Non-pigmented ciliary epithelial cell (primary cell): ENCODE data around the gene TMPRSS15.
"Not testable (repeated sequence)": the region's sequence is repeated elsewhere in the genome, so short reads cannot be mapped to it uniquely, and the experiment has no call there.

ENCODE experiments used
- DNase-seq: peaks from one replicate; pipeline ENCODE4 v3.0.0-alpha.2; 2010; ENCODE audit warnings: low read depth

The TMPRSS15 gene

GRCh38 chr21:18403735-18404450 is at the start of gene TMPRSS15:
Gene TMPRSS15 (minus strand): TSS chr21:18403785. CDS start chr21:18403622, 163 bp downstream.
- DNase-seq = no peak

GRCh38 chr21:18451670-18452069 is 48.1 kb upstream of the TMPRSS15 start:
- DNase-seq = no peak

GRCh38 chr21:18449605-18450550 is 46.3 kb upstream of the TMPRSS15 start:
- no peak for DNase-seq

DNA sequence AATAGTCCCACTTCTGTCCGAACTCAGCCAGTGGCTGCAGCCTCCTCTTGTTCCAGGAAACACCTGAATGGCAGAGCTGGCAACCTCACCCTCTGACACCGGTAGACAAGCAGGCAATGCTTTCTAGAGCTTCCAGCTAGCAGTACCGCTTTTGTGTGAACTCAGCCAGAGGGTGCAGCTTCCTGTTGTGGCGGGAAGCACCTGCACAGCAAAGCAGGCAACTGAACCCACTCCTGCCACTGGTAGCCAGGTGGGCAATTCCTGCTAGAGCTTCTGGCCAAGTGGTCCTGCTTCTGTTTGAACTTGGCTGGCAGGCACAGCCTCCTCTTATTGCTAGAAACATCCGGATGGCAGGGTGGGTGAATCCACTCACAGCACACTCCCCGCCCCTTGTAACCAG is 40.1 kb upstream of the TMPRSS15 start:
- no peak for DNase-seq

DNA sequence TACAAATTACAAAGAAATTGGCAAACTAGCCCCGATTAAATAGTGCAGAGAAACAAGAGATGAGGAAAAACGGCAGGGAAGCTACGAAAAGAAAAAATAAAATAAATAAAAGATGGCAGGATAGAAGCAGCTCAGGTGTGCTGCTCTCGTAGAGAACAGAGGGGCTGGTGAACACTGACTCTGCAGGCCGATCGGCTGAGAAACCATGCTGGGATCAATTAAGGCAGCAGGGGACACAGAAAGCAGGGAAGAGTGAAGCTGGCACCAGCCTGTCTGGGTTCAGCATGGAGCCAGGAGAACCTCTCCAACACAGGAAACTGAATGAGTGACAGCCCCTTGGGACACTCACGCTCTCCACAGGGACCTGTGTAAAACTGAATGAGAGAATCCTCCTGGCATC is 39.5 kb upstream of the TMPRSS15 start:
- no peak for DNase-seq

GRCh38 chr21:18430341-18430740 is 26.8 kb upstream of the TMPRSS15 start:
- no peak for DNase-seq

DNA sequence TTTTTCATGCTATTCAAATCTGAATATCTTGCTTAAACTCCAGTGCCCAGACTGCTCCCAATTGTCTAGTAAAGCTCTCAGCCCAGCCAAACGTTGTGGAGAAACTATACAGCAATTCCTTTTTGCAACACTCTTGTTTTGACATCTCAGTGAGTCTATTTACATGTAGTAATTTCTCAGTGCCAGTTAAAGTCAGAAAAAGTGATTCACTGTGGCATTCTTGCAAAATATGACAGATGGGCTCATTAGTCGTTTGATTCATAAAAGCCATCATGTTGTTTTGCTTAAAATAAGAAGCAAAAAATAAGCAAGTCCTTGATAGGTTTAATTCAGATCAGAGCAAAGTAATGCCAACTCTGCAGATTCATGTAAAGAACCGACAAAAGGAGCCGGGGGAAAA is 20.7 kb upstream of the TMPRSS15 start:
- no peak for DNase-seq

GRCh38 chr21:18417141-18417790 is 13.7 kb upstream of the TMPRSS15 start:
- no peak for DNase-seq

- no peak for DNase-seq
Observed at GRCh38 chr21:18411565-18411964, 8.0 kb upstream of the TMPRSS15 start.

GRCh38 chr21:18409579-18409978 is 6.0 kb upstream of the TMPRSS15 start:
- DNase-seq = no peak

GRCh38 chr21:18398843-18399242 is 4.7 kb downstream of the TMPRSS15 start:
- DNase-seq = no peak

- DNase-seq = no peak
Observed at GRCh38 chr21:18387994-18388393, 15.6 kb downstream of the TMPRSS15 start.

GRCh38 chr21:18384771-18385170 is 18.8 kb downstream of the TMPRSS15 start:
- no peak for DNase-seq

DNA sequence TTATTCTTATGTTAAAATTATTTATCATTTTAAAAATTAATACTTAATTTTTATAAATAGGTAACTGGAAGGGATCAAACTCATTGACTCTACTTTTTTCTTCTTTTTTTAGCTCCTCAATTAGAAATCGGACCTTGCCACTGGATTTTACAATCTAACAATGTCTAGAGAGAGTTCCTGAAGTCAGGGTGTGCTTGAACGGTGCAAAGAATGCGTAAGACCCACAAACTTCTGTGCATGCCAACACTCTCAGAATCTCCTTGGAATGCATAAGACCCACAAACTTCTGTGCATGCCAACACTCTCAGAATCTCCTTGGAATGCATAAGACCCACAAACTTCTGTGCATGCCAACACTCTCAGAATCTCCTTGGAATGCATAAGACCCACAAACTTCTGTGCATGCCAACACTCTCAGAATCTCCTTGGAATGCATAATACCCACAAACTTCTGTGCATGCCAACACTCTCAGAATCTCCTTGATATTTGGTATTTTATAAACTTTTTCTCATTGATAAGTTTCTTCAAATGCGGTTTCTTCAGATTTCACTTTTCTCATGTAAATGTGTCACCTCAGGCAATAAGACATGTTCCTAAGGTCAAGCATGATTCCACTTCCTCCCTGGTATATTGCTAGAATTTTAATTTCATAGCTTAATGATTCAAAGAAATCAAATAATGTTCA is 20.5 kb downstream of the TMPRSS15 start:
- DNase-seq = not testable (repeated sequence)

DNA sequence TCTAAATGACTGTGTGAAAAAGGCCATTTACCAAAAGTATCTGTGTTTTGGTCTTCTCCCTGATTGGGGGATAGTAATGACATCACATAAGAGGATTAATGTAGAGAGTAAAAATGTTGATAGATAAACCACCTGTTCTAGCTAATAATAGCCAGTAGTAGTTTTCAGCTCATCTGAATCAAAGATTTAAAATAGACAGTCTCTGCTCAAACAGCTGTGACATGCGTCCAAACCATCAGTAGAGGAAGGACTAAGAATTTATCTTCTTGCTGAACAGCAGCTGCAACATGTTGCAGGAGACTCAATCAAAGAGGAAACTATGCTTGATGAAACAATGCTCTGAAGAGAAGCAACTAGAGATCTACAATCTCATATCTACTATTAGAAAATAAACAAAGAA is 21.4 kb downstream of the TMPRSS15 start:
- DNase-seq = no peak

GRCh38 chr21:18373606-18374005 is 30.0 kb downstream of the TMPRSS15 start:
- DNase-seq = no peak

DNA sequence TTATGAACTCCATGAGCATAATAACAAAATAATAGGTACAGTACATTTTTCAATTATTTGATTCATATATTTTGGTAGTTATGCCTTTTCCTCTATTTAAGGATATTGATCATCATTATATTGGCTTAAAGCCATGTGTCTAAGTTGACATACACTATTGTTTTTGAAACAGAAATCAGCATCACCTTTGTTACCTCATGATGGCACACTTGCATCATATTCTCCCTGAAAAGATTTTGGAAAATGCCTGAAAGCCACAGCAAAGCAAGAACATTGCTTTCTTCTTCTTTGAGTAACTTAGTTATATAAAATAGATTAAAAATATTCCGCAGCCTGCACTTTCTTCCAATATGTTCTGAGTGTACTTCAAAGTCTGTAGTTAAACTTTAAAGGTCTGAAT is 33.3 kb downstream of the TMPRSS15 start:
- DNase-seq = no peak

DNA sequence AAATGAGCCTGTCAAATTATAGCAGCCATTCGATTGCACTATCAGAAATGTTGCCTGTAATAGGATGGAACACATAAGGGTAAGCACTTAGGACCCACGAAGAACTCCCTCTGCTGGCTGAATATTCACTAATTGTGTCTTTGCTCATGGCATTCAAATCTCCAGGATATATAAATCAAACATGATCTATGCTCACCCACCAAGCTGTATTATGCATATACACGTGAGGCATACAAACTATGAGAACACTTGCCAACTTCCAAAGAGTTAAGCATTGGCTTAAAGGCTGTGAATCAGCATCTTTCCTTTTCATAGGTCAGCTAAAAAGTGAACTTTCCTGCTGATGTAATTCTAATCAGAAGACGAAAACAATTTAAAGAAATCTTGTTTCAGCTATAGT is 34.5 kb downstream of the TMPRSS15 start:
- DNase-seq = no peak

DNA sequence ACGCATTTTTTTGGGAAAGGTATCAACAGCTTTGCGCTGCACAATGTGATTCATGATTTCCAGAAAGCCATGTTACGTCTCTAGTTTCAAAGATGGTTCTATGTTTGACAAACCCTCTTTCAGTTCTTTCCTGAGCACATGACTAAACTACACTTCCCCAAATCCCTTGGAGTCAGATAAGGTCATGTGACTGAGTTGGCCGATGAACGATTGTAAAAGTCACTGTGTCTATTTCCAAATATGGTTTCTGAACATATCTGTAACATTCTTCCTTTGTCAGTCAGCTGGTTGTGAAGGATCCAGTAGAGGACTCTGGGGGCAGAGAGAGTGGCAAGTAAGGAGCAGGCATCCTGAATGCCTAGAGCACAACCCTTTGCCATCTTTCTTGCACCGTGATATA is 35.4 kb downstream of the TMPRSS15 start:
- no peak for DNase-seq

DNA sequence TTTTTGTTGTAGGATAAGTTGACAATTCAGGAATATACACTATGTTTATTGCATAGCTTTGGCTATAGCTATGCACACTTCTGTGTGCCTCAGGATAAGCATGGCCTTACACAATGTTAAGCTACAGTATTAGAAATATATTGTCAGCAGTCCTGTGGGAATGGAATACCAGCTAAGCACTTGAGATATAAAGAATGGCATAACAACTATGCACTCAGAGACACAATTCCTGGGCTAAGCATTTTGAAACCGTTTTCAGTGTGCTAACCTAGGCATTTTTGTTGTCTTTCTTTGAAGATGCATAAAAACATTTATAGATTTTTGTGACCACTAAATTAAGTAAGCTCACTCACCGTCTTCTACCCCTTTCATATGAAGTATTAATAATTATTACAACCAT is 46.8 kb downstream of the TMPRSS15 start:
- no peak for DNase-seq

DNA sequence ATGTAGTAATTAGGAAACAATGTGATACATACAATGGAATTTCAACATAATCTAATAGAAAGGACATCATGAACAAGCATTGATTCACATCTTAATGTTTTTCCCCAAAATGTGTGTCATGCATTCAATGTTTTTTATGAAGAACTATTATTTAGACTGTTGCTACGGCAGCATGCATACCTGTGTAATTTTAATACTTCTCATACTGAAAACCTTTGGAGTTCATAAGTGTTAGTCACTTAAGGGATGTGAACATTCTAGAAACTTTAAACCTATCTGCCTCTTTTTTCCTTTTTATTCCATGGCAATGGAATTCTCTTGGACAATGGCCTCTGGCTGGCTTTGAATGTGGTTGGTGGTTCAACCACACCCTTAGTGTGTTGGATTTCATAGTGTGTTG is 48.6 kb downstream of the TMPRSS15 start:
- no peak for DNase-seq

- DNase-seq = no peak
Observed at GRCh38 chr21:18350216-18350615, 53.4 kb downstream of the TMPRSS15 start.
